ENCODE data around the gene RPS6KA3. TPM values are rescaled to one million over a fixed set of nuclear protein-coding genes. Genes with fewer than 3 reads are reported as not detected.
"Not testable (repeated sequence)": the region's sequence is repeated elsewhere in the genome, so short reads cannot be mapped to it uniquely, and the experiment has no call there.

RPS6KA3 gene
- total RNA-seq, 1 donor from 2014 or later = 21.8 TPM

DNA sequence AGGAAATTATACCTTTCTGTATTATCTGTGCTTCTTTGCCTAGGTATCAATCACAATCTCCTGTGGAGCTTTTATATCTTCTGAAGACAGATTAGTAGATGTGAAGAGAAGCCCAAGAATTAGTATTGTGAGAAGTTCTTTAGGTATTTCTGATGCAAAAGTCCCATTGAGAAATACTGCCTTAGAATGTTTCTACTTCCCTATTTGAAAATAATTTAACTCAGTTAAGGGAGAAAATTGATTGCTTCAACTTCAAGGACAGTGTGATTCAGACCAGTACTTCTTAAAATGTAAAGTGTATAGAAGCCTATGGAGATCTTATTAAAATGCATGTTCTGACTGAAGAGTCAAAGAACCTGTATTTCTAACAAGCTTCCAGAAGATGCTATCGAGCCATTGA, 134.0 kb downstream of the RPS6KA3 start:
- Mint-ChIP-seq H3K4me3 (ENCODE audit: unreplicated experiment) (no peak overlapping the region), H3K4me1 (ENCODE audit: unreplicated experiment) (no peaks in the 10 kb centered on the region), H3K27ac (ENCODE audit: unreplicated experiment) (no peak overlapping the region), H3K9me3 (ENCODE audit: unreplicated experiment) (no peaks in the 10 kb centered on the region), H3K36me3 (ENCODE audit: unreplicated experiment) (peaks cover 22% of the 10 kb centered on the region), H3K27me3 (ENCODE audit: unreplicated experiment) (no peaks in the 10 kb centered on the region)
- DNase-seq (ENCODE audit: extremely low spot score, unreplicated experiment) = no peak
- TF ChIP-seq, protein P1, sequence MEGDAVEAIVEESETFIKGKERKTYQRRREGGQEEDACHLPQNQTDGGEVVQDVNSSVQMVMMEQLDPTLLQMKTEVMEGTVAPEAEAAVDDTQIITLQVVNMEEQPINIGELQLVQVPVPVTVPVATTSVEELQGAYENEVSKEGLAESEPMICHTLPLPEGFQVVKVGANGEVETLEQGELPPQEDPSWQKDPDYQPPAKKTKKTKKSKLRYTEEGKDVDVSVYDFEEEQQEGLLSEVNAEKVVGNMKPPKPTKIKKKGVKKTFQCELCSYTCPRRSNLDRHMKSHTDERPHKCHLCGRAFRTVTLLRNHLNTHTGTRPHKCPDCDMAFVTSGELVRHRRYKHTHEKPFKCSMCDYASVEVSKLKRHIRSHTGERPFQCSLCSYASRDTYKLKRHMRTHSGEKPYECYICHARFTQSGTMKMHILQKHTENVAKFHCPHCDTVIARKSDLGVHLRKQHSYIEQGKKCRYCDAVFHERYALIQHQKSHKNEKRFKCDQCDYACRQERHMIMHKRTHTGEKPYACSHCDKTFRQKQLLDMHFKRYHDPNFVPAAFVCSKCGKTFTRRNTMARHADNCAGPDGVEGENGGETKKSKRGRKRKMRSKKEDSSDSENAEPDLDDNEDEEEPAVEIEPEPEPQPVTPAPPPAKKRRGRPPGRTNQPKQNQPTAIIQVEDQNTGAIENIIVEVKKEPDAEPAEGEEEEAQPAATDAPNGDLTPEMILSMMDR (IDR thresholded peaks at IDR 0.05) = no peak

DNA sequence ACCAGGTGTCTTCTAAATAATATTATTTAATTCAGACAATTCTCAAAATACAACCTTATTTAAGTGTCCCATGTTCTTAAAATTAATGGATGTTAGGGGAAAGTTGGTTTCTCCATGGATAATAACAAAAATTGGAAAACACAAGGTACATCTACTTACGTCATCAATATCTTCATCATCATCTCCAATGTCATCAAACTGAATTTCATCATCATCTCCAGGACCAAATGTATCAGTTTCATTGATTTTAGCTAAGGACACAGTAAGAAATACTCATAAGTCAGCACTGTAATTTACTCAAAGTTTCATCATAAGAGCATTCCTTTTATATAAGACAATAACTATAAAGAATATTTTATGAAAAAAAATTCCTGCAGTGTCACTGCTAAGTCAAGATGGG, 136.4 kb downstream of the RPS6KA3 start:
- H3K27me3 Mint-ChIP-seq (ENCODE audit: unreplicated experiment) = no peaks in the 10 kb centered on the region
- H3K27ac Mint-ChIP-seq (ENCODE audit: unreplicated experiment) = peak overlapping the region; percentile 11
- no peak overlapping the region for H3K4me3 Mint-ChIP-seq (ENCODE audit: unreplicated experiment)
- TF ChIP-seq, protein P1 (IDR thresholded peaks at IDR 0.05) = no peak
- H3K9me3 Mint-ChIP-seq (ENCODE audit: unreplicated experiment) = no peaks in the 10 kb centered on the region
- H3K36me3 Mint-ChIP-seq (ENCODE audit: unreplicated experiment) = peaks cover 16% of the 10 kb centered on the region
- no peak for DNase-seq (ENCODE audit: extremely low spot score, unreplicated experiment)
- H3K4me1 Mint-ChIP-seq (ENCODE audit: unreplicated experiment) = no peaks in the 10 kb centered on the region

DNA sequence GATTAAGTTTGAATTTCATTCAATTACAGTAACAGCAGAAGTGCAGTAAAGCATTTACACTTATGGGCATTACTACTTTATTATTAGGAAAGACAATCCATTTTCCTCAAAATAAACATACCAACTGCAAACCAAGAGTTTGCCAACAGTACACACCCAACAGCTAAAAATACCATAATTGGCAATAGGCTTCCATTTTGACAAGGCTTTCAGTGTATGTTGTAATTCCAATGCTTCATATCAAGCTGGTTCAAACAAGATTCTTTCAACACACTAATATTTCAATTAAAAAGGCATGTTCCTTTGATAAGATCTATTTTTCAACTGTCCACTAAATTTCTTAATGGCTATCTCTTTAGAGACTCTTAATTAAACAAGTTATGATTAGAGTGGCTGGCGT, 137.2 kb downstream of the RPS6KA3 start:
- Mint-ChIP-seq H3K27ac (ENCODE audit: unreplicated experiment) (no peak overlapping the region), H3K9me3 (ENCODE audit: unreplicated experiment) (no peaks in the 10 kb centered on the region), H3K27me3 (ENCODE audit: unreplicated experiment) (no peaks in the 10 kb centered on the region), H3K4me1 (ENCODE audit: unreplicated experiment) (no peaks in the 10 kb centered on the region), H3K36me3 (ENCODE audit: unreplicated experiment) (peaks cover 16% of the 10 kb centered on the region), H3K4me3 (ENCODE audit: unreplicated experiment) (no peak overlapping the region)
- TF ChIP-seq, protein P1 (IDR thresholded peaks at IDR 0.05) = no peak
- DNase-seq (ENCODE audit: extremely low spot score, unreplicated experiment) = no peak

DNA sequence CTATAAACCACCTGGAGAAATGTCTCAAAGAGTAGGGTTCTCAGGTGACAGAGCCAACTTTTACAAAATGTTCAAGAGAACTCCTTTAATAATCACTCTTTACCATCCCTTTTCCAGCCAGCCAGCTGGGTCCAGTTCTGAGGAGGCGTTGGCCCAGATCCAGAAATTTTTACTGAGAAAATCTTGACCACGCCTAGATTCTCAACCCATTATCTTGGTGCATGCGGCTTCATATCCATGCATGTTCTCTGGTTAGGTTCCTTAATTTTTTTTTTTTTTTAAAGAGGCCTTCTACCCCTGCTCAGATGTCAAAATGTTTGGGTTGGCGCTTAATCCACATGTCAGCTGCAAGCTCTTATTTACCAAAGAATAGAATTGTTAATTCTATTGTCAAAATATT, 138.0 kb downstream of the RPS6KA3 start:
- Mint-ChIP-seq H3K4me3 (ENCODE audit: unreplicated experiment) (no peak overlapping the region), H3K36me3 (ENCODE audit: unreplicated experiment) (peaks cover 14% of the 10 kb centered on the region), H3K27me3 (ENCODE audit: unreplicated experiment) (no peaks in the 10 kb centered on the region), H3K27ac (ENCODE audit: unreplicated experiment) (peak overlapping the region; percentile 38), H3K9me3 (ENCODE audit: unreplicated experiment) (no peaks in the 10 kb centered on the region), H3K4me1 (ENCODE audit: unreplicated experiment) (no peaks in the 10 kb centered on the region)
- DNase-seq (ENCODE audit: extremely low spot score, unreplicated experiment) = no peak
- TF ChIP-seq, protein P1 (IDR thresholded peaks at IDR 0.05) = no peak

DNA sequence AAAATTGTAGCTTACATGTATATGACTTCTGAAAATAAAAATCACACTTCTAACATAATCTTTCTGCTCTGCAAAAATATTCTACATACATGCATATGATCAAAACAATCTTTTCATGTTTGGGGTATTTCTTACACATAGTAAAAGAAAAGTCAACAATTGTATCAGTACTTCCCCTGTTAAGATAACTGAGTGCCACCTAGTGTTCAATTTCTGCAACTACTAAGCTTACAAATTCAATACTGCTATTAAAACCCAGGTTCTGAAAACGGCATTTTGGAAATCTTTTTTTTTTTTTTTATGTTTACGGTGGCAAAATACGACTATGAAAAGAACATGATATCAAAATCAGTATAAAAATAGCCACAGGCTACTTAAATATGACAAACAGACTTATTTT, 139.3 kb downstream of the RPS6KA3 start:
- not testable (repeated sequence) for H3K4me1 Mint-ChIP-seq (ENCODE audit: unreplicated experiment); H3K27ac Mint-ChIP-seq (ENCODE audit: unreplicated experiment); H3K27me3 Mint-ChIP-seq (ENCODE audit: unreplicated experiment); H3K36me3 Mint-ChIP-seq (ENCODE audit: unreplicated experiment); H3K4me3 Mint-ChIP-seq (ENCODE audit: unreplicated experiment); H3K9me3 Mint-ChIP-seq (ENCODE audit: unreplicated experiment); DNase-seq (ENCODE audit: extremely low spot score, unreplicated experiment)
- TF ChIP-seq, protein P1 (IDR thresholded peaks at IDR 0.05) = peak; percentile 44

DNA sequence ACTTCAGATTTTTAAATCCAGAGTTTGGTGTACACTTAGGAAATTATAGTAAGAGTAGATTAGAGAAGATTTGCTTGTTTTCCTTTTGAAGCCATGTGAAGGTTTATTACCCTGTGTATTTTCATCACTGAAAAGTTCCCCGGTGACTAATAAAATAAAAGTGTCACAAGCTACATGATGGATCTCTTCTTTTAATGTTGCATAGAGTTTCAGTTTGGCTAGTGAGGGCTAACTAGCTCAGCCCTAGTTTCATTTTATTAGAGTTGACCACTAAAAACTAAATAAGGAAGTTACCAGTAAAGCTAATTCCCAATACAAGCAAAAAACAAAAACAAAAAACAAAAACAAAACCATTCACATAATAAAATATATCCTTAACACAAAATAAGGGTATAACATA, 139.9 kb downstream of the RPS6KA3 start:
- H3K4me1 Mint-ChIP-seq (ENCODE audit: unreplicated experiment); H3K27ac Mint-ChIP-seq (ENCODE audit: unreplicated experiment); H3K9me3 Mint-ChIP-seq (ENCODE audit: unreplicated experiment); DNase-seq (ENCODE audit: extremely low spot score, unreplicated experiment); H3K27me3 Mint-ChIP-seq (ENCODE audit: unreplicated experiment); H3K4me3 Mint-ChIP-seq (ENCODE audit: unreplicated experiment); H3K36me3 Mint-ChIP-seq (ENCODE audit: unreplicated experiment): not testable (repeated sequence)

All from osteocyte (in vitro differentiated cells).